Measurements from ENCODE around the gene PDRG1. TPM values are rescaled to one million over a fixed set of nuclear protein-coding genes. Genes with fewer than 3 reads are reported as not detected.
"Not testable (repeated sequence)": the region's sequence is repeated elsewhere in the genome, so short reads cannot be mapped to it uniquely, and the experiment has no call there.

The PDRG1 gene
- total RNA-seq, 1 donor from 2014 or later = 13.0 TPM

- intact Hi-C loops (cut with micrococcal nuclease) = not testable (repeated sequence)
Measured at GRCh38 chr20:31929631-31930030, 22.2 kb downstream of the PDRG1 start.

GRCh38 chr20:31927627-31928159 lies 24.2 kb downstream of the PDRG1 start:
- intact Hi-C loops (cut with micrococcal nuclease) = no loop called here

GRCh38 chr20:31926493-31926892 lies 25.4 kb downstream of the PDRG1 start:
- intact Hi-C loops (cut with micrococcal nuclease) = no loop called here

- intact Hi-C loops (cut with micrococcal nuclease) = no loop called here
Measured at GRCh38 chr20:31925631-31926030, 26.2 kb downstream of the PDRG1 start.

- intact Hi-C loops (cut with micrococcal nuclease) = no loop called here
Measured at GRCh38 chr20:31924561-31924960, 27.3 kb downstream of the PDRG1 start.

- intact Hi-C loops (cut with micrococcal nuclease) = no loop called here
Measured at GRCh38 chr20:31923388-31924331, 28.2 kb downstream of the PDRG1 start.

GRCh38 chr20:31922588-31922987 lies 29.3 kb downstream of the PDRG1 start:
- intact Hi-C loops (cut with micrococcal nuclease) = no loop called here

- intact Hi-C loops (cut with micrococcal nuclease) = no loop called here
Measured at GRCh38 chr20:31922181-31922580, 29.7 kb downstream of the PDRG1 start.

GRCh38 chr20:31921480-31921879 lies 30.4 kb downstream of the PDRG1 start:
- intact Hi-C loops (cut with micrococcal nuclease) = not testable (repeated sequence)

GRCh38 chr20:31920275-31920855 lies 31.5 kb downstream of the PDRG1 start:
- intact Hi-C loops (cut with micrococcal nuclease) = no loop called here

- intact Hi-C loops (cut with micrococcal nuclease) = no loop called here
Measured at GRCh38 chr20:31919410-31920155, 32.3 kb downstream of the PDRG1 start.

GRCh38 chr20:31918466-31919105 lies 33.3 kb downstream of the PDRG1 start:
- intact Hi-C loops (cut with micrococcal nuclease) = no loop called here

- intact Hi-C loops (cut with micrococcal nuclease) = not testable (repeated sequence)
Measured at GRCh38 chr20:31917962-31918412, 33.9 kb downstream of the PDRG1 start.

GRCh38 chr20:31916708-31917107 lies 35.1 kb downstream of the PDRG1 start:
- intact Hi-C loops (cut with micrococcal nuclease) = no loop called here

- intact Hi-C loops (cut with micrococcal nuclease) = no loop called here
Measured at GRCh38 chr20:31915491-31916280, 36.2 kb downstream of the PDRG1 start.

GRCh38 chr20:31914170-31914569 lies 37.7 kb downstream of the PDRG1 start:
- intact Hi-C loops (cut with micrococcal nuclease) = no loop called here

- intact Hi-C loops (cut with micrococcal nuclease) = no loop called here
Measured at GRCh38 chr20:31913431-31914157, 38.3 kb downstream of the PDRG1 start.

GRCh38 chr20:31910071-31910803 lies 41.6 kb downstream of the PDRG1 start:
- intact Hi-C loops (cut with micrococcal nuclease) = no loop called here

Data from T-helper 1 cell treated with Interleukin-12 subunit alpha and Interleukin-12 subunit beta and Interleukin-4 antibody, amounts not matched to agents 30 ng/mL and 1 ng/mL, for 36 hours (primary cell).